Limb (tissue), 2 donors: ENCODE data around the gene STAT5A.

Experiments used
- DNase-seq, 2 donors: peaks; one replicate each; pipeline ENCODE4 v3.0.0-alpha.2; 2016; ENCODE audit errors: extremely low spot score in 2 of 2

The STAT5A gene

DNA sequence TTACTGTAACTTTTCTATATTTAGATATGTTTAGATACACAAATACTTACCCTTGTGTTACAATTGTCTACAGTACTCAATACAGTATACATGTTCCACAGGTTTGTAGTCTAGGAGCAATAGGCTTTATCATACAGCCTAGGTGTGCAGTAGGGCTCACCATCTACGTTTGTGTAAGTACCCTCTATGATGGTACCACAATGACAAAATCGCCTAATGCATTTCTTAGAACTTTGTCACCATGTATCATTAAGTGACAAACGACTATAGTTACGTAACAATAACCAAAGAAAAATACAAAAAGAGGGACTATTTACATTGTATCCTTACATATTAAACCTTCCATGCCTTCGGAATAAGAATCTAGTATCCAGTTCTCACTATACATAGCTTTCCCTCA is 20.1 kb upstream of the STAT5A start:
- no peak for DNase-seq

GRCh38 chr17:42270170-42270535 is 18.1 kb upstream of the STAT5A start:
- DNase-seq = no peak

DNA sequence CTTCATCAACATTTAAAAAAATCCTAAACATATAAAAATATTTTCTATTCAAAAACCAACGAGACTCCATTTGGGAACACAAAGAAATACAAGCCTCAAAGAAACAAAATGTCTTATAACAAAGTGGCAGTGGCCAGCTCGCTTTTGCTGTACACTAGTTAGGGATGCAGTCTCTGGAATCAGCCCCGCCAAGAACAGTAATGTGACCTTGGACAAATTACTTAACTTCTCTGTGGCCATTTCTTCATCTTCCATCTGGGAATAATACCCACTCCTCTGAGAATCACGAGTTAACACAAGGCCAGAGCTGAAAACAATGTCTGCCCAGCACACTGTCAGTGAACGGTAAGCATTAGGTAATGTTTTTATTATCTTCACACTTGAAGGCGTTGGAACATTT is 17.7 kb upstream of the STAT5A start:
- no peak for DNase-seq

DNA sequence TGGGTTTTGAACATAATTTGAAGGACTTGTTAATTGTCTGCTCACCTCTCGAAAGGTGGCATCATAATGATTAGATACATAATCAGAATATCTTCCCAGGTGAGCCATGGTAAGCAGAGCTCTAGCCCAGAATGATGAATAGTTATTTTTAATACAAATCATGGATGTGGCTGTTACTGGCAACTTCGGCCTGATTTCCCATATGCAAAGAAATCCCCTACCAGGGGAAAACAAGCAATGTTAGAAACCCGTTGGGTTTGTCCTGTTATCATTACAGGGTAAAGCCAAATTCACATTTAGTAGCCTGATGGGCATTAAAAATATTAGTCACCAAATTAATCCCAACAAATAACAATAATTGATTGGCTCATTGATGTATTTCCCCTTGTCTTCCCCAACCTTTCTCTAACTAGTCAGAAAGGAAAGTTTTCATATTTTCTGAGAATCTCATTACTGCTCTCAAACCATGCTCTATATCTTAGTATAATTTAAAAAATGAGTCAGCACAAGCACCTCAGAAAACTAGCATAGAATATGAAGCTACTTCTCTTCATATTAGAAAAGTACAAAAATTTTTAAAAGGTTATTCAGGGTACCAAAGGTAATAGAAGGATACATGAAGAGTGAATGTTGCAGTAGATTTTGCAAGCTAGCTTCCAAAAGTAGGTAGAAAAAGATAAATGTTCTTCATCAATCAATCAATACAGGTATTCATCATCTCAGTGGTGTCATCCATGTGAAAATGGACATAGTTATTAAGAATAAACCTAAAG is 17.1 kb upstream of the STAT5A start:
- DNase-seq = no peak

GRCh38 chr17:42271779-42272035 is 16.6 kb upstream of the STAT5A start:
- no peak for DNase-seq

DNA sequence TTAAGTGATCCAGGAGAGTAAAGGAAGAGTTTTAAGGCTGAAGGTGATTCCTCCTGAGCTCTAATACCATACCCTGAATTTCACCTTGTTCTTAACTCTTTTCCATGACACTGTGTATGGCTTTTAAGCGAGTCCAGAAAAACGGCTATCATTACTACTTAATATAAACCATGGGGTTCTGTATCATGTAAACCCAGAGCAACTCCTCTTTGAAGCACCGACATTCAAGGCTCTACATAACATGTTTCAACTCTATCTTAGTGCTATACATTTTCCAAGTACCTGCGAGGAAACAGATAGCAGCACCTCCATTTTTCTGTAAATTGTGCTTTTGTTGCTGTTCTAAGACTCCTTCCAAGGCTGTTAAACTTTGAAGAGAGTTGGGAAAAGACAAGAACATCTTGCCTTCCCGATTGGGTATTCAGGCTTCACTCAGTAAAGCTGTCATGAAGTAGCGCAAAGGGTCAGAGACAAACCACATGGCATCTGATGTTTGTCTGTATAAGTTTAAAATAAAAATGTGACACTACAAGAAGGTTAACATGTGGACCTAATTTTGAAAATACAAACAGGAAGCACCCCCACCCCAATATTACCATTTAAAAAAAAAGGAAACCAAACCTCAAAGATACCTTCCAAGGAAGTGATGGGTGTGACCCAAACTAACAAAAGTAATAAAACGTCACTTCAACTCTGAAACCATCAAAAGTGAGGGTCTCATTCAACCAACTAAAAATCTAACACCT is 16.0 kb upstream of the STAT5A start:
- DNase-seq = no peak

DNA sequence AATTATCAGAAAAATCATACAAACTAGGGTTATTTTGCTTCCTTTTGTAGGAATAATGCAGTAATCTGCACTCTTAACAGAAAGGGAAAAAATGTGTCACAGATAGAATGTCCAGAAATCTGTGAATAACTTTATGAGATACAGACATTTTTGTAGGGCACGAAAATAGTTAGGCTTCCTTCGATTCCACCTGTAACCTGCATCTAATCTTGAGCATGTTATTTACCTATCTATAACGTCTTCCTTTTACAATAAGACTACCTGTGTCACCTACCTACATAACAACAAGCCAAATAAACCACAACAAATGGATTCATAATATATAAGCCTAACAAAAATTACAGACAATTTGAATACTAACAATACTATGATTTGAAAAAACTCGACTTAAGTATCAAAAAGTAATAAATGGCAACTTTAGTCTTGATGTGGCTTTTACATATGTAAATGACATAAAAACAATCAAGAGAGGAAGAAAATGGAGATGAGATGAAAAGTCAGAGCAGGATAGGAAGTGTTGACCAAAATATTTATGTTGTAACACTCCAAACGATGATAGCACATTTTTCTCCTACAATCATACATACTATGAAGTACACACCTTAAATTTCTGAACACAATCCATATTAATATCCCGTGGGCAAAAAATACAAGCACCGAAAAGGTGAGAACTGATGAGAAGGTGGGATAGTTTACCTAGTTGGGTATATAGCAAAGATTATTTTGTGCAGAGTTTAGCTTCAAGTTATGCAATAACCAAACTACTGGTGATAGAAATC is 14.6 kb upstream of the STAT5A start:
- no peak for DNase-seq

DNA sequence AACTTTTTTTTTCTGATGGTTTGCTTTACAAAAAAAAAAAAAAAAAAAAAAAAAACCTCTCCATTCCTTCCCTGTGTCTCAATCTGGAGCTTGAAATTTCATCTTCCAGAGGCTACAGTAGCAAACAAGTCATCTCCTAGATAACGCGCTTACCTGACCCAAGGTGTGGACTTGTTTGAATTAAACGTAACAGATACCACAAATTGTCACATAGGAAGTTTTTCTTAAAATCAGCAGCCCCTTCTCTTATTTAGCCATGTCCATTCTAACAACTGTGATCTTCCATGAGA is 14.1 kb upstream of the STAT5A start:
- DNase-seq = no peak

GRCh38 chr17:42274812-42275526 is 13.3 kb upstream of the STAT5A start:
- no peak for DNase-seq

- DNase-seq = peak in 1 of 2 donors; percentile 85
Observed at GRCh38 chr17:42275527-42276358, 12.6 kb upstream of the STAT5A start.

DNA sequence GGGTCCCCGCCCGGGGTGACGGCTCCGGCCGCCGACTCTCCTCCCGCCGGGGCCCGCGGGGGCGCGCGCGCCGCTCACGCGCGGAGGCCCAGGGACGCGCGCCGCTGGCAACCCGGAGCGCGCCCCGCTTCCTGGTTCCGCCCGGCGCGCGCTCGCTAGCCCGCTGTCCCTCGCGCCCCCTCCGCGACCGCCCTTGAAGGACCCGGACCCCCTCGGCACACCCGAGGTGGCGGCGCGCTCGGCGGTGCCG is 12.0 kb upstream of the STAT5A start, which contains the start of gene STAT5B:
Gene STAT5B (minus strand): TSS at position 33 of the 250 bp plus-strand sequence. CDS start 44,264 bp downstream, outside the sequence.
- DNase-seq = peak in 1 of 2 donors; percentile 79

GRCh38 chr17:42276609-42277341 is 11.5 kb upstream of the STAT5A start:
- DNase-seq = peak in 1 of 2 donors; percentile 70

DNA sequence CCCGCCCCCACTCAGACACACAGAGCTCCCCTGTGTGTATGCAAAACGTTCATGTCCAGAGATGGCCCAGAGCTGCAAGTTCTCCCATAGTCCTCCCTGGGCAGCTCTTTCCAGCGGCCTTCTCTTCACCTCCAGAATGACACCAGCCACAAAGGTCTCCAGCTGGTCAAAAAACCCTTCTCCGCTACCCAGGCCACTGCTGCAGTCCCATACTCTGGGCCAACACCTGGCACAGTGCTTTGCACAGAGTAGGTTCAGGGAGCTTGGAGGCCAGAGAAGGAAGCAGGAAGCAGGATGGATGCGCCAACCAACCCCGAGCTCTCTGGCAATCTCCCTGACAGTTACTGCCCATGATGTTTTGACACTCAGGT is 11.0 kb upstream of the STAT5A start:
- DNase-seq = no peak

GRCh38 chr17:42279776-42280630 is 8.3 kb upstream of the STAT5A start:
- DNase-seq = no peak

DNA sequence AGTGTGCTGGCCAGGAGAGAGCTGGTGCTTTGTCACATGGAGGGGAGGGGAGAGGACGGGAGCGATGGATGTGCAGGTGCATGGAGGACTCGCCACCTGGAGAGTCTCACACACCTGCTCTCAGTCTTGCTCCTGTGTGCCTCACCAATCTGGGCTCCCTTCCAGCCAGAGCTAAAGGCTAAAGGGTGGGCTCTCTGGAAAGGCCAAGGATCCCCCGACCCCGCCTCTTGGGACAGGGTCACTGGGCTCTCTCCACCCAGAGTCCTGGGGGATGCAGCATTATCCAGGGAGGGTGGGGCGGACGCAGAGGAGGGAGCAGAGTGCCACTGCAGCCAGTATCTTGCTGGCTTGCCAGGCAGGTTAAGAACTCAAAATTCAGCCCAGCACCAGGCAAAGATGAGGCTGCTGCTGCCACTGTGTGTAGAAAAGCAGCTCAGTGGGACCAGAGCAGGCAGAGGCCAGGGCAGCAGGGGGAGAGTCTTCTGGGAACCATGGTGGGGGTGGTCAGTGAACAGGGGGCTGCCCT is 6.7 kb upstream of the STAT5A start:
- no peak for DNase-seq

- no peak for DNase-seq
Observed at GRCh38 chr17:42282478-42283080, 5.7 kb upstream of the STAT5A start.

GRCh38 chr17:42283241-42284023 is 4.9 kb upstream of the STAT5A start:
- no peak for DNase-seq

- no peak for DNase-seq
Observed at GRCh38 chr17:42284024-42284369, 4.3 kb upstream of the STAT5A start.
